ENCODE results near the gene C1orf50.

DNA sequence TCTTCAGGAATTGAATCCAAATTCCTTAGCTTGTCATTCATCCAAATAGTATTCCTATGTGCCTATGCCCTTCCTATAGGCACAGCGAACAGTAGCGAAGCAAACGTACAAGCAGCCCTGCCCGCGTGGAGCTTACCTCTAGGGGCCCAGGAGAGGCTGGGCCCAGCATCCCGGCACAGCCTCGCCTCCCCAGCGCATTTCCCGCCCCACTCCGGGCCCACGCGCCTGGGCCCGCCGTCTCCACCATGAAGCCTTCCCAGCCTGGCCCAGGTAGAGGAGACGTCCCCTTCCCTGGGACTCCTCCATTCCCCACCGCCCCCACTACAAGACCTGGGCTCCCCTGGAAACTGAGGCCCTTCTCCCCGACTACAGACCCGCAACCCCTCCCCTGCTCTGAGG lies 17.5 kb downstream of the C1orf50 start:
- TF ChIP-seq EZH2 (IDR thresholded peaks at IDR 0.05; ENCODE audit: insufficient read depth, poor library complexity, severe bottlenecking) (no peak), EZH2phosphoT487 (IDR thresholded peaks at IDR 0.05; ENCODE audit: insufficient read depth, low read depth) (no peak)
